ENCODE measurements around the gene INTS14. TPM values are rescaled to one million over a fixed set of nuclear protein-coding genes. Genes with fewer than 3 reads are reported as not detected.

The INTS14 gene
- total RNA-seq, 1 experiment from 2014 or later, result 53.7 TPM

DNA sequence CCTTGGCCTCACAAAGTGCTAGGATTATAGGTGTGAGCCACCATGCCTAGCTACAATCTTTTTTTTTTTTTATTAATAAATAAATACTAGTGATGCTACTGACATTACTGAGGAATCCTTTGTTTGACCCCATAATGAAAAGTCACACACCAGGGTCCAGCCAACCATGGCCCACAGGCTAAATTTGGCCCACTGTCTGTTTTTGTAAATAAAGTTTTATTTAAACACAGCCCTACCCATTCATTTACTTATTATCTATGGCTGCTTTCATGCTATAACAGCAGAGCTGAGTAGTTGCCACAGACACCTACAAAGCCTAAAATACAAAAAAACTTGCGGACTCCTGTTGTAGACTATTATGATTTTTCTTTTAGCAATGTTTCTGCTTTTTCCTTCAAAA is 7.4 kb downstream of the INTS14 start:
- CTCF ChIA-PET, result no interaction called here
- Histone ChIP-seq H4K20me1 (ENCODE audit: insufficient read depth) (no peaks in the 10 kb centered on the region; the same call in 1 of the 2 replicates), H3K4me3 (no peak overlapping the region), H3K79me2 (ENCODE audit: low read depth) (peaks cover 3% of the 10 kb centered on the region; the same call in 1 of the 2 replicates), H3K27ac (no peak overlapping the region), H3K9me2 (ENCODE audit: insufficient read depth) (no peaks in the 10 kb centered on the region), H3K36me3 (ENCODE audit: low read depth) (peaks cover 10% of the 10 kb centered on the region; the same call in 1 of the 2 replicates), H2AFZ (no peak overlapping the region), H3K9me3 (ENCODE audit: insufficient read depth, low read depth) (no peaks in the 10 kb centered on the region), H3K27me3 (ENCODE audit: insufficient read depth, low read depth) (no peaks in the 10 kb centered on the region), H3K4me1 (replicated peaks; ENCODE audit: insufficient read depth) (no peaks in the 10 kb centered on the region), H3K4me2 (no peak overlapping the region), H3F3A (ENCODE audit: insufficient read depth, low read depth) (no peaks in the 10 kb centered on the region)
- no peak for DNase-seq
- no TSS peak for BruUV-seq (replicated peaks)
- intact Hi-C loops (cut with micrococcal nuclease; ENCODE audit: unreplicated experiment), result no loop called here
- POLR2A ChIA-PET (ENCODE audit: unreplicated experiment), result no interaction called here
- no peak for TF ChIP-seq EZH2 (IDR thresholded peaks at IDR 0.05; ENCODE audit: low read depth)
- TF ChIP-seq, protein P1, sequence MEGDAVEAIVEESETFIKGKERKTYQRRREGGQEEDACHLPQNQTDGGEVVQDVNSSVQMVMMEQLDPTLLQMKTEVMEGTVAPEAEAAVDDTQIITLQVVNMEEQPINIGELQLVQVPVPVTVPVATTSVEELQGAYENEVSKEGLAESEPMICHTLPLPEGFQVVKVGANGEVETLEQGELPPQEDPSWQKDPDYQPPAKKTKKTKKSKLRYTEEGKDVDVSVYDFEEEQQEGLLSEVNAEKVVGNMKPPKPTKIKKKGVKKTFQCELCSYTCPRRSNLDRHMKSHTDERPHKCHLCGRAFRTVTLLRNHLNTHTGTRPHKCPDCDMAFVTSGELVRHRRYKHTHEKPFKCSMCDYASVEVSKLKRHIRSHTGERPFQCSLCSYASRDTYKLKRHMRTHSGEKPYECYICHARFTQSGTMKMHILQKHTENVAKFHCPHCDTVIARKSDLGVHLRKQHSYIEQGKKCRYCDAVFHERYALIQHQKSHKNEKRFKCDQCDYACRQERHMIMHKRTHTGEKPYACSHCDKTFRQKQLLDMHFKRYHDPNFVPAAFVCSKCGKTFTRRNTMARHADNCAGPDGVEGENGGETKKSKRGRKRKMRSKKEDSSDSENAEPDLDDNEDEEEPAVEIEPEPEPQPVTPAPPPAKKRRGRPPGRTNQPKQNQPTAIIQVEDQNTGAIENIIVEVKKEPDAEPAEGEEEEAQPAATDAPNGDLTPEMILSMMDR (conservative IDR thresholded peaks at IDR 0.05), result no peak

DNA sequence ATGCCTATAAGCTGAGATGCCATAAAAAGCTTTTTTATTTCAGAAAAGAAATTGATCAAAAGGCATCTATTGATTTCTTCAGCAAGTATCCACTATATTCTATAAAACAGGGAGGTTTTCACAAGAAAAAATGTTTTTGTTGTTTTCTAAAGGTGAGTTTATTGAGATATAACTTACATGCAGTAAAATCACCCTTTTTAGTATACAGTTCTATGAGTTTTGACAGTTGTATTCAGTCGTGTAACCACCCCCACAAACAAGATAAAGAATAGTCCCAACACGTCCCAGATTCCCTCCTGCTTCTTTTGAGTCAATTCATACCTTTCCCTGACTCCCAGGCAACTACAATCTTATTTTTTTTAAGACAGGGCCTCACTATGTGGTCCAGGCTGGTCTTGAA is 7.8 kb downstream of the INTS14 start:
- Histone ChIP-seq H3F3A (ENCODE audit: insufficient read depth, low read depth) (no peaks in the 10 kb centered on the region), H3K36me3 (ENCODE audit: low read depth) (peaks cover 12% of the 10 kb centered on the region; the same call in 1 of the 2 replicates), H3K79me2 (ENCODE audit: low read depth) (no peaks in the 10 kb centered on the region), H4K20me1 (ENCODE audit: insufficient read depth) (no peaks in the 10 kb centered on the region; the same call in 1 of the 2 replicates), H3K4me1 (replicated peaks; ENCODE audit: insufficient read depth) (no peaks in the 10 kb centered on the region), H3K27ac (no peak overlapping the region), H3K4me3 (no peak overlapping the region), H3K9me2 (ENCODE audit: insufficient read depth) (no peaks in the 10 kb centered on the region), H3K4me2 (no peak overlapping the region), H3K27me3 (ENCODE audit: insufficient read depth, low read depth) (no peaks in the 10 kb centered on the region), H3K9me3 (ENCODE audit: insufficient read depth, low read depth) (no peaks in the 10 kb centered on the region), H2AFZ (no peak overlapping the region)
- ChIA-PET CTCF (no interaction called here), POLR2A (ENCODE audit: unreplicated experiment) (no interaction called here)
- TF ChIP-seq, protein P1 (conservative IDR thresholded peaks at IDR 0.05), result no peak
- TF ChIP-seq EZH2 (IDR thresholded peaks at IDR 0.05; ENCODE audit: low read depth), result no peak
- no TSS peak for BruUV-seq (replicated peaks)
- no peak for DNase-seq
- intact Hi-C loops (cut with micrococcal nuclease; ENCODE audit: unreplicated experiment), result no loop called here

DNA sequence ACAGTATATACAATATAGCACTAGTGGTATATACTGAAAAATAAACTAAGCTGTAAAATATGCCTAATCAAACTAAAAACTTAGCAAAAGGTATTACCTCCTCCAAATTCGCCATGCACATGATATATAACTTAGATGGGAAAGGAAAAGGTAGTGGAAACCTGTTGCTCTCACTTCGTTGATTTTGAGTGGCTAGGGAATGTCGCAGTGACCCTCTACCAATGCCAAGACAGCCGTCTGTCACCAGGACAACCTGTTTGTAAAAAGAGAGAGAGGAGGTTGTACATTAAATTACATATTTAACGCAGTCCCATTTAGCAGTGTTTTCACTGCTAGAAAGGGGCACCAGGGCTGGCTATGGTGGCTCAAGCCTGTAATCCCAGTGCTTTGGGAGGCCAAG is 11.3 kb downstream of the INTS14 start:
- Histone ChIP-seq H3K9me3 (ENCODE audit: insufficient read depth, low read depth) (no peaks in the 10 kb centered on the region), H3K79me2 (ENCODE audit: low read depth) (no peaks in the 10 kb centered on the region), H2AFZ (no peak overlapping the region), H3K36me3 (ENCODE audit: low read depth) (peaks cover 12% of the 10 kb centered on the region; the same call in 1 of the 2 replicates), H3K27ac (no peak overlapping the region), H3K4me3 (no peak overlapping the region), H3K27me3 (ENCODE audit: insufficient read depth, low read depth) (no peaks in the 10 kb centered on the region), H3K9me2 (ENCODE audit: insufficient read depth) (no peaks in the 10 kb centered on the region), H3K4me1 (replicated peaks; ENCODE audit: insufficient read depth) (no peaks in the 10 kb centered on the region), H3K4me2 (no peak overlapping the region), H4K20me1 (ENCODE audit: insufficient read depth) (no peaks in the 10 kb centered on the region), H3F3A (ENCODE audit: insufficient read depth, low read depth) (no peaks in the 10 kb centered on the region)
- no peak for DNase-seq
- ChIA-PET CTCF (no interaction called here), POLR2A (ENCODE audit: unreplicated experiment) (no interaction called here)
- TF ChIP-seq, protein P1 (conservative IDR thresholded peaks at IDR 0.05), result no peak
- TF ChIP-seq EZH2 (IDR thresholded peaks at IDR 0.05; ENCODE audit: low read depth), result no peak
- BruUV-seq (replicated peaks), result no TSS peak
- intact Hi-C loops (cut with micrococcal nuclease; ENCODE audit: unreplicated experiment), result no loop called here

Data from PC-9 (cell line).